Central memory CD8-positive, alpha-beta T cell (primary cell): ENCODE data around the gene NTF3.

ENCODE experiments used
- ATAC-seq: fragments of 150-1000 bp; cut with Tn5 transposase; replicated peaks from 2 replicates; pipeline ENCODE4 v1.10.0; 2022; ENCODE audit warnings: mild to moderate bottlenecking, moderate FRiP score, moderate number of reproducible peaks; ENCODE audit not compliant: poor library complexity, severe bottlenecking; ENCODE audit errors: extremely low read depth
- DNase-seq, 2 donors: peaks; one replicate each; pipeline ENCODE4 v3.0.0; 2021; ENCODE audit warnings: low spot score in 2 of 2
- H3K27ac Mint-ChIP-seq: one replicate; pipeline ENCODE4 v1.8.0; 2022; ENCODE audit warnings: low read depth, mild to moderate bottlenecking, moderate library complexity, mixed read lengths
- H3K27me3 Mint-ChIP-seq: one replicate; pipeline ENCODE4 v1.8.0; 2022; ENCODE audit warnings: mixed read lengths
- H3K36me3 Mint-ChIP-seq: one replicate; pipeline ENCODE4 v1.8.0; 2022; ENCODE audit warnings: mild to moderate bottlenecking, moderate library complexity, mixed read lengths; ENCODE audit not compliant: insufficient read depth
- H3K4me1 Mint-ChIP-seq: one replicate; pipeline ENCODE4 v1.8.0; 2022; ENCODE audit warnings: mixed read lengths
- H3K4me3 Mint-ChIP-seq: one replicate; pipeline ENCODE4 v1.8.0; 2022; ENCODE audit warnings: mild to moderate bottlenecking, moderate library complexity, mixed read lengths
- H3K9me3 Mint-ChIP-seq: one replicate; pipeline ENCODE4 v1.8.0; 2022; ENCODE audit warnings: mixed read lengths

Gene NTF3

DNA sequence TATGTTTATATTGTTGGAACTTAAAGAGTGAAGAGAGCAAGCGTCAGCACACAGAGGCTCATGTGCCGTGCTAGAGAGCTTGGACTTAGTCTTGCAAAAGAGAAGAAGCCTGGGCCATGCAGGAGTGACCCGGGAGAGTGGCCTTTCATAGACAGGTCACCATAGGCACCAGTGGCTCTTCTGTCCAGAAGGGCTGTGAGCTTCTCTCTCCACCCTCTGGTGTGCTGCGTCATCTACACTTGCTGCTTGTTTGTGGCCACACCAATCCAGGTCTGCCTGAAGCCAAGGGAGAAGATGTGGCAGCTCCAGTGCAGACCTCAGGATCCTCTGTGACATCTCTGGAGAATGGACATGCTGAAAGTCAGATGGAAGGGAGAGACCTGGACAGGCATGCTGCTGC is 74.4 kb downstream of the NTF3 start:
- Mint-ChIP-seq H3K9me3 (no peaks in the 10 kb centered on the region), H3K27me3 (peaks cover 27% of the 10 kb centered on the region), H3K4me1 (no peaks in the 10 kb centered on the region), H3K4me3 (no peak overlapping the region), H3K36me3 (no peaks in the 10 kb centered on the region), H3K27ac (no peak overlapping the region)
- DNase-seq = no peak
- no peak for ATAC-seq

DNA sequence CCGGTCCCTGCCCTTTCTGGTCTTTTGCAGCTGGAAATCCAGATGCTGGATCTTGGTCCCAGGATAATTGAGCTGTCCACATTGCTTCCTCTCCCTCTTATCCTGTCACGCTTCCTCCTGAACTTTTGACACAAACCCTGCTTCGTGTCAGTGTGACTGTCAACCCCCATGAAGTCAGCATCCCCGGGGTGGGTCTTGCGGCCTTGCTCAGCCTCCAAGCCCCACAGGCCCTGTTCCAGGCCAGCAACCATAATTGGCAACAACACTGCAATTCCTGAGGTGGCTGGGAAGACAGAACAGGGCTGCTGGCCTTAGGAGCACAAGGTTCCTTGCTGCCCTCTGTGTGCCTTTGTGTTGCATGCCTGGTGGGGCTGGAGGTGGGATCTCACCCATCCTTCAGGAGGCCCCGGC is 74.9 kb downstream of the NTF3 start:
- no peak overlapping the region for H3K4me3 Mint-ChIP-seq
- H3K27ac Mint-ChIP-seq = no peak overlapping the region
- no peak for ATAC-seq
- H3K9me3 Mint-ChIP-seq = no peaks in the 10 kb centered on the region
- no peaks in the 10 kb centered on the region for H3K36me3 Mint-ChIP-seq
- peaks cover 27% of the 10 kb centered on the region for H3K27me3 Mint-ChIP-seq
- no peaks in the 10 kb centered on the region for H3K4me1 Mint-ChIP-seq
- no peak for DNase-seq

DNA sequence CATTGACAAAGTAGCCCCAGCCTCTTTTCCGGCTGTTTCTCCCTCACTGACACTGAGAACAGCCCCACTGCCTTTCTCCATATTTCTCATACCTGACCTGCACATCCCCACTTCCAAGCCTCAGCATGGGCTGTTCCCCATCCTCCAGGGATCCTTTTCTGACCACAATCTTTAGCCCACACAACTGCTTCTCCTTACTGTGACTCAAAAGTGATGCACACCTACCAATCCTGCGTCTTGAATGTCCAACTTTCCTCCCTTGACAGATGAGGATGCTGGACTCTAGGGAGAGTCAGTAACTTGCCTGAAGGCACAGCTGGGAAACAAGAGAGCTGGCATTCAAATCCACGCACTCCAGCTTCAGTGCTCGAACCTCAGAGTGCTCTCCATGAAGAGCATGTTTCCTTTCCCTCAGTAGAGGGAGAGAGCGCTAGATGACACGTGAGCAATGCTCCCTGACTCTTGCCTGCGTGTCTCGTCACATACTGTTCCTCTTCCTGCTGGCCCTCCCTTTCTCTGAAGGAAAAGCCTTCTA is 75.6 kb downstream of the NTF3 start:
- no peak for DNase-seq
- no peak for ATAC-seq
- H3K27ac Mint-ChIP-seq = no peak overlapping the region
- H3K27me3 Mint-ChIP-seq = peaks cover 27% of the 10 kb centered on the region
- no peaks in the 10 kb centered on the region for H3K36me3 Mint-ChIP-seq
- H3K9me3 Mint-ChIP-seq = no peaks in the 10 kb centered on the region
- no peak overlapping the region for H3K4me3 Mint-ChIP-seq
- no peaks in the 10 kb centered on the region for H3K4me1 Mint-ChIP-seq

DNA sequence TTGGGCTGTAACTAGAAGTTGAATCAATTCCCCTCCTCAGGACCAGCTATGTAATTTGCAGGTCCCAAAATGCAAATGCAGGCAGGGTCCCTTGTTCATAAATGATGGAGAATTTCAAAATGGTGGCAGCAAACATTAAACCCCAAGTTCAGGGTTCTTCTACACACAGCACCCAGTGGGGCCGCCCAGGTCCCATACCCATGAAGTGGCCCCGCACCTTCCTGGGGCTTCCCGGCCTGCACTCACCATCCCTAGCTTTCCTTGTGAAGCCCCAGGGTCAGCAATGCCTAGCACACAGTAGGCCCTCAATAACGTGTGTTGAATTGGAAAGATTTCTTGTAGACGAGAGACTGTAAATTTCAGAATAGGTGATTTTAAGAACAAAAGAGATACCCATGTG is 76.0 kb downstream of the NTF3 start:
- Mint-ChIP-seq H3K36me3 (no peaks in the 10 kb centered on the region), H3K9me3 (no peaks in the 10 kb centered on the region), H3K27me3 (peaks cover 27% of the 10 kb centered on the region), H3K27ac (no peak overlapping the region), H3K4me1 (no peaks in the 10 kb centered on the region), H3K4me3 (no peak overlapping the region)
- DNase-seq (no peak), ATAC-seq (no peak)

DNA sequence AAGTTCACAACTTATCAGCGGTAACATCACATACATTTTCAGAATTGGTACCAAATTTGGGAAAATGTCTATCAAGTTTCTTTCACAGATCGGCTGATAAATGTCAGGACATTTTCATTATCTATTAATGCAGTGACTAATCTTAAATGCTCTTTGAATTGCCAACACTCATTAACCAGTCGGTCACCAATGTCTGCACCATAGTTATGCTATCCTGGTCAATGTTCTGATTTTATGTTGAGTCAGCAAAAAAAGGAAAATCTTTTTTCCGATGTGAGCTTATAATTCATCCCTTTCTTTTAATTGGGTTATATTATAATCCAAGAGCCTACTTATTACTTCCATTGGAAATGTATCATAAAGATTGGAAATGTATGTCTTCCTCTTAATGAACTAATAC is 77.2 kb downstream of the NTF3 start:
- Mint-ChIP-seq H3K4me1 (no peaks in the 10 kb centered on the region), H3K36me3 (no peaks in the 10 kb centered on the region), H3K27ac (no peak overlapping the region), H3K27me3 (peaks cover 35% of the 10 kb centered on the region), H3K4me3 (no peak overlapping the region), H3K9me3 (no peaks in the 10 kb centered on the region)
- ATAC-seq = no peak
- DNase-seq = no peak

DNA sequence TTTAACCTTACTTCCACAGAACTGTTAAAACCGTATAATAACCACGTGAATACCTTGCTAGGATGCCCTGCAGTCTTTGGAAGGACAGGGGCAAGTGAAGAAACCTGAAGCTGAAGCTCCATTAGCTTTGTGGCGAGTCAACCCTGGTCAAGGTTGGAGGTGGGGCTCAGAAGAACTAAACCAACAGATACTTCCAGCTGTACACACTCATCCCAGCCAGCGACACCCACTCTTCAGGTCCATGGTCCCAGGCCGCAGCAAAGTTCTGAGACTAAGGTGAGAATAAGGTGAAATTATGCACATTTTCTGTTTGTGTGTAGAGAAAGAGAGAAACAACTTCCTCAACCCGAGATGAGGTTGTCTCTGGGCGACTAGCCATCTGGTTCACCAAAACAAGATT is 77.6 kb downstream of the NTF3 start:
- no peaks in the 10 kb centered on the region for H3K4me1 Mint-ChIP-seq
- H3K9me3 Mint-ChIP-seq = no peaks in the 10 kb centered on the region
- H3K27me3 Mint-ChIP-seq = peaks cover 40% of the 10 kb centered on the region

DNA sequence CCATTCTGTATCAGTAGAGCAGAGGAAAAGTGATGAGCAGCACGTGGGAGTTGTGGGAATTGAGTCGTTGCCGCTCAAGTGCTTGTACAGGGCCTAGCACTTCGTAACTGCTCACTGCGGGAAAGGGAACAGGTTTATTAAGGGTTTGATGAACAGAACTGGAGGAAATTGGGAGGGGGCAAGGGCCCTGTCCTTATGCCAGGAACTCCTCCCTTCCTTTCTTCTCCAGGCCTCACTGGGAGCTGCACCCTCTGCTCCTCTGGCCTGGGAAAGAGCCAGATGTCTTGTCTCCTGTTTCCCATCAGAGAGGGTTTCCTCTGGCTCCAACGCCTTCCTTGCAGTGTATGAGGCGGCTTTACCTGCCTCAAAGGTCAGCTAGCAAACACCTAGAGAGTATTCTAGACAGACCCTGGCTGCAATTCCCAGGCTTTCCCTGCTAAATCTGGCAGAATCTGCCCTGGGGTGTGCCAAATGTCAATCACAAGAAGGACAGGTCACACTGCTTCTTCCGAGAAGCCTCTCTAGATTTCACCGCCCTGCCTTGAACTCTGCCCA is 78.4 kb downstream of the NTF3 start:
- no peaks in the 10 kb centered on the region for H3K4me1 Mint-ChIP-seq
- H3K36me3 Mint-ChIP-seq = no peaks in the 10 kb centered on the region
- ATAC-seq (no peak), DNase-seq (no peak)
- H3K27ac Mint-ChIP-seq = no peak overlapping the region
- H3K9me3 Mint-ChIP-seq = no peaks in the 10 kb centered on the region
- H3K27me3 Mint-ChIP-seq = peaks cover 41% of the 10 kb centered on the region
- H3K4me3 Mint-ChIP-seq = no peak overlapping the region

More for the DNA sequence above, 77.6 kb downstream of the NTF3 start:
- H3K36me3 Mint-ChIP-seq = no peaks in the 10 kb centered on the region
- DNase-seq (no peak), ATAC-seq (no peak)
- no peak overlapping the region for H3K27ac Mint-ChIP-seq
- H3K4me3 Mint-ChIP-seq = no peak overlapping the region

DNA sequence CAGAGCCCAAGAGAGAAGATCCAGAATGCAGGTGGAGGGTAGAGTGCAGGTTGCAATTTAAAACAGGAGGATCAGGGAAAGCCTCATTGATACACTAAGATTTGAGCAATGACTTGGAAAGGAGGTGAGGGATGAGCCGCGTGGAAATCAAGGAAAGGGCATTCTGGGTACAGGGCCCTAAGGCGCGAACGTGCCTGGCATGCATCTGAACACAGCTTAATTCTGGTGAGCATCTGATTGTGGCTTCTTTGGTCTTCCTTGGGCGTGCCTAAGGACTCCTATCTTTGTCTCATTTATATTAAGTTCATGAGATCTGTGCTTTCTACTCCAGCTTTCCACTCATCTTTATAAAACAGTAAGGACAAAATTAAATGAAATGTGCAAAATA is 79.3 kb downstream of the NTF3 start:
- Mint-ChIP-seq H3K36me3 (no peaks in the 10 kb centered on the region), H3K27me3 (peaks cover 37% of the 10 kb centered on the region), H3K4me1 (no peaks in the 10 kb centered on the region), H3K27ac (no peak overlapping the region), H3K4me3 (no peak overlapping the region), H3K9me3 (no peaks in the 10 kb centered on the region)
- ATAC-seq (no peak), DNase-seq (no peak)

DNA sequence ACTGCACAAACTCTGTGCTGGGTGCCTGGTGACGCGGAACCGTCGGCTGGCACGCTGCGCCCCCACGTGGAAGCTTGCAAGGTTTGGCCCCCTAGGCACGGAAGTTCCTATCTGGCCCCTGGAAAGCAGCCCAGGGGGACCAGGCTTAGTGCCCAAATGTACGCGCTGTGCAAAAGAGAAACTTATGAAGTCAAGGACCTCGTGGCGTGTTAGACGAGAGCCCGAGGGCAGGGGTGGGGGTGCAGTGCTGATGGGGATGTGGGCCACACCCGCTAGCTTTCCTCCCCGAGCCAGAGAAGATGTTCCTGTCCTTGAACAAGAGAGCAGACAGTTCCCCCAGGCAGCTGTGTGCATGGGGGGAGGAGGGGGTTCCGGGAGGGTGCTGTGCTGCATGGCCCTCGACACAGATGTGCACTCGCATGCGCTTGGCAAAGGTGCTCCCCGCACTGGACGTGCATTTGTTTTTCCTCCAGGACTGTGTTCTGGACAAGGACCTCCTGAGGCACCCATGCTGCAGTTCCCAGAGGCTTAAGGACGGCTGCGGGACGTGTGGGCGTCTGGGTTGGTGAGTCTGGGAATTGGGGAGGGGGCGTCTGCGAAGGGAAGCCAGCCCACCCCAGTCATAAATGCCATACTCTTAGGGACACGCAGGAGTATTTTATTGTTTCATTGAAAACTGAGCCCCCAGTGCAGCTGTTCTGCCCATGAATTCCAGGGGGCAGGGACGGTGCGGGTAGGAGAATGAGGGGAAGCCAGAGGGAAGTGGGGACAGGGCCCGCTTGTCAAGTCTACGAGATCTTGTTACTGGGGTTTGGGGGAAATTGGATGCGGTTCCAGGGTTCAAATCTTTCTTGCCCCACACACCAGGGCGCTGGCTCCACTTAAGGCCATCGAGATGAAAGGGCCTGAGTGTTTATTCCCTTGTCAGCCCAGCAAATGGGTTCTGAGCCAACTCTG is 80.0 kb downstream of the NTF3 start:
- H3K4me1 Mint-ChIP-seq = no peaks in the 10 kb centered on the region

DNA sequence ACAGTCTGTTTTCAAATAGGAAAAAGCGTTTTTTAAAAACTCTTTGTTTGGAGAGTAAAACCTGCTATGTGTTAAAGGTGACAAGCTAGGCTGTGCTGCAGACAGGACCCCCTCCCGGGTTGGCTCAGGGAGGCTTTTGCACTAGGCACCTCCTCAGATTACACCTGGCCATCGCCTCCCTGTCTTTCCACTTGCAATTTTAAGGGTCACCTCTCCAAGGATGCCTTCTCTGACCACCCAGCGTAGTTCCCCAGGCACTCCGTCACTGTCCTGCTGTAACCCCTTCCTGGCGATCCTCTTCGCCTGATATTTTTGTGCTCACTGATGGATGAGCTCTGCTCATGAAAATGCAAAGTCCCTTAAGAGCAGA is 80.7 kb downstream of the NTF3 start:
- ATAC-seq (no peak), DNase-seq (no peak)
- Mint-ChIP-seq H3K27me3 (peaks cover 24% of the 10 kb centered on the region), H3K4me1 (no peaks in the 10 kb centered on the region), H3K4me3 (no peak overlapping the region), H3K9me3 (no peaks in the 10 kb centered on the region), H3K27ac (no peak overlapping the region), H3K36me3 (peaks cover 3% of the 10 kb centered on the region)

More for the DNA sequence above, 80.0 kb downstream of the NTF3 start:
- Mint-ChIP-seq H3K36me3 (peaks cover under 1% of the 10 kb centered on the region), H3K9me3 (no peaks in the 10 kb centered on the region), H3K27me3 (peaks cover 30% of the 10 kb centered on the region), H3K27ac (no peak overlapping the region), H3K4me3 (no peak overlapping the region)
- DNase-seq (no peak), ATAC-seq (no peak)

DNA sequence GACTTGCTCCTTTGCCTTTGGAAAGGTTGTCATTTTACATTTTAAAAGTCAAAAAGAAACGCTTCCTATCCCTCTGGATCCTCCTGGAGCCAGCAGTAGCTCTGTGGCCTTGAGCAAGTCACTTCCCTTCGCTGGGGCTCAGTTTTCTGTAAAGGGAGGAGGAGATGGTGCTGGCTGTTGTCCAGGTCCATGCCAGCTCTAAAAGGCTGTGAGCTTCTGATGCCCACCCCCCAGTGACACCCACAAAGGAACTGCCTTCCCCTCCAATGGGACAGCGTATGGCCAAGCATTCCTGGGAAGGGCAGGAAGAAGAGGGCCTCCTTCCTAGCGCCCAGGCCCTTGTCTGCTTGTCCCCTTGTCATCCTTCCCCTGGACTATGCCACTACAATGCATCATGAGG is 81.5 kb downstream of the NTF3 start:
- Mint-ChIP-seq H3K36me3 (peaks cover 3% of the 10 kb centered on the region), H3K4me3 (no peak overlapping the region), H3K4me1 (no peaks in the 10 kb centered on the region), H3K27me3 (peaks cover 16% of the 10 kb centered on the region), H3K9me3 (no peaks in the 10 kb centered on the region), H3K27ac (no peak overlapping the region)
- DNase-seq = no peak
- no peak for ATAC-seq

DNA sequence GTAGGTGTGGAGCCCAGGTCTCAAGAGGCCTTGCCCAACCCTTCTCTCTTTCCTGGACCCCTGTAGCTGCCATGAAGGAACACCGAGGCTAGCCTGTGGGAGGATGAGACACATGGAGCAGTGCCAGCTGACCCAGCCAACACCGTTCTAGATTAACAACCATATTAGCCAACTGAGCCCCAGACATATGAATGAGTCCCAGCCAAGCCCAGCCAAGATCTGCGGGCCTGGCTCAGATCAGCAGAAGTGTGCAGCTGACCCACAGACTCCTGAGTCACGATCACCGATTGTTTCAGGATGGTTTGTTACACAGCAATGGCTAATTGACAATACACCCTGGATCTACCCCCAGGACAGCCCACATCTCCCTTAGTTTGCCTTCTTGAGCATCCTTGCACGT is 82.1 kb downstream of the NTF3 start:
- peaks cover 14% of the 10 kb centered on the region for H3K27me3 Mint-ChIP-seq
- no peaks in the 10 kb centered on the region for H3K9me3 Mint-ChIP-seq
- DNase-seq = no peak
- H3K27ac Mint-ChIP-seq = no peak overlapping the region
- H3K4me3 Mint-ChIP-seq = no peak overlapping the region
- ATAC-seq = no peak
- H3K4me1 Mint-ChIP-seq = no peaks in the 10 kb centered on the region
- peaks cover 3% of the 10 kb centered on the region for H3K36me3 Mint-ChIP-seq

DNA sequence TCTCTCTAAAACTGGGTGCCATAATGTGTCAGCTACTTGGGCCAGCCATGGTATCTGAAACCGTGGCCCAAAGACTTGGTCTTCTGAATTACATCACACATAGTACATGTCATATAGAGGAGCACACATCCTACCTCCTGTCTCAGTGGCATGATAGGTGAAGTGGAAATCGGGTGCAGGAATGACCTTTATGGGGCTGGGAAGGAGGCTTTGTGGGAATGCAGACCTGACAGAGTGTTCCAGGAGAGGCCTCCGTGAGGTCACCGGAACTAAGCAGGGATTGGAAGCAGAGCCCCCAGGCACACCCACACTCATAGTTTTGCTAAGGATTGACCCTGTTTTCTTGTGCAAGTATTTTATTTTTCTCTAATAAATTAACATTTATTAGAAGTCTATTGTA is 82.6 kb downstream of the NTF3 start:
- ATAC-seq = no peak
- H3K27ac Mint-ChIP-seq = no peak overlapping the region
- no peak overlapping the region for H3K4me3 Mint-ChIP-seq
- H3K4me1 Mint-ChIP-seq = no peaks in the 10 kb centered on the region
- peaks cover 1% of the 10 kb centered on the region for H3K9me3 Mint-ChIP-seq
- peaks cover 3% of the 10 kb centered on the region for H3K36me3 Mint-ChIP-seq
- DNase-seq = no peak
- peaks cover 18% of the 10 kb centered on the region for H3K27me3 Mint-ChIP-seq
